HG03108 (cell line): ENCODE measurements around the gene NUP188.

Experiments used
- ATAC-seq: cut with Tn5 transposase; IDR thresholded peaks from one replicate; pipeline ENCODE4 v1.9.1; 2021; ENCODE audit warnings: moderate library complexity; ENCODE audit not compliant: unreplicated experiment

NUP188 gene

GRCh38 chr9:128916204-128916603, 31.3 kb upstream of the NUP188 start:
- no peak for ATAC-seq

- ATAC-seq: no peak
These were observed 30.8 kb upstream of the NUP188 start for GRCh38 chr9:128916745-128917144.

- no peak for ATAC-seq
These were observed 30.2 kb upstream of the NUP188 start for GRCh38 chr9:128917151-128917849.

DNA sequence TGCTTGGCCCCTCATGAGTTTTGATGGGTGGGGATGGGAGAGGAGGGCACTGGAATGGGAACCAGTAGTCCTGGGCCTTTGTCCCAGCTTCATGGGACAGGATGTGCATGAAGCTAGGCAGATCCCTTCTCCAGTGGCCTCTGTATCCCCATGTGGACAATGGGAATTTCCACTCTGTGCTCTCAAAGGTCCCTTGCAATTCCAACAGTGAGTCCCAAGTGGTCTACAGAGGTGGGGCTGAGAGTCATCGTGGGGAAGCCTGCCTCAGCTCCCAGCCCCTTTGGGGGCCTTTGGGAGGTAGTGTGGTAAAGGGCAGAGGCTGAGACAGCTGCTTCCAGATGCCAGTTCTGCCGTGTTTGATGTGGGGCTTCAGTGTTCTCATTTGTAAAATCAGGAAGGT, 28.6 kb upstream of the NUP188 start:
- no peak for ATAC-seq

GRCh38 chr9:128919402-128920089, 28.0 kb upstream of the NUP188 start:
- no peak for ATAC-seq

GRCh38 chr9:128920381-128921058, 27.0 kb upstream of the NUP188 start, which contains the start of gene PHYHD1:
Gene PHYHD1 (plus strand): TSS chr9:128920982. CDS start chr9:128922324, 1,342 bp downstream.
- ATAC-seq: no peak

GRCh38 chr9:128921881-128922763, 25.4 kb upstream of the NUP188 start:
- no peak for ATAC-seq

DNA sequence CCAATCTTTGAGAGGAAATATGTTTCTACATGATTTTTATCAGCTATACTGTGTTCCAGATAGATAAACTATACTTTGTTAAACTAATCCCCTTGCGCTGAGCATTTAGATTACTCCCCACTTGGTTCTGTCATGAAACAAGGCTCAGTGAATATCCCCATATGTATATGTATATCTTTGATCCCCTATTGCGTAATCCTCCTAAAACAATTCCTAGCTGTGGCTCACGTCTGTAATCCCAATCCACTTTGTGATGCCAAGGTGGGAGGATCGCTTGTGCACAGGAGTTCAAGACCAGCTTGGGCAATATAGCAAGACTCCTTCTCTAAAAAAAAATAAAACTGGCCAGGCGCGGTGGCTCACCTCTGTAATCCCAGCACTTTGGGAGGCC, 24.0 kb upstream of the NUP188 start:
- no peak for ATAC-seq

DNA sequence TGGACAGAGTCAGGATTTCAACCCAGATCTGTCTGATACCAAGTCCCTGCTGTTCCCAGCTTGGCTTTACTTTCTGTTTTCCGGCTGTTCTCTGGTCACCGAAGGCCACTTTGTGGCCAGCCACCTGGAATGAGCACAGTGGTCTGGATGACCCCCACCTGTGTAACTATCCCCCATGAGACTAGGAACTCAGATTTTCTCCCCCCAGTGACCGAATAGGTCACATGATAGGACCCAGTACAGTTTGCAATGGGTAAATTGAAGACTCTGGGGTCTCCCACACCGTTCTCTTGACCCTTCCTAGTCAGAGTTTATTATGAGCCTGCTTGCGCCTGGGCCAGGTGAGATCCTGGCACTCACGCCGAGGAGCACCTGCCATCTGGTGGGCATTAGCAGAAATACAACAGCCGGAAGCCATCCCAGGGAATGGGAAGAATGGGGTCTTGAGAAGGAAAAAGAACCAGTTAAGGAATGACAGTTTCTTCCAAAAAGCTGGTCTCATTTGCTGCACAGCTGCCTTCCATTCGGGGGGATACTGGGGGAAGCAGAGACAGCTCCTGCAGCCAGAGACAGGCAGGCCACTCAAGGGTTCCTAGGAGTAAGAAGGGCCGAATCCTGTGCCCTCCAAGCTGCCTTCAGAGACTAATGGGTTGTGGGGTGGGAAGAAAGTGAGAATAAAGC, 19.6 kb upstream of the NUP188 start:
- ATAC-seq: no peak

- no peak for ATAC-seq
These were observed 18.9 kb upstream of the NUP188 start for GRCh38 chr9:128928624-128929023.

DNA sequence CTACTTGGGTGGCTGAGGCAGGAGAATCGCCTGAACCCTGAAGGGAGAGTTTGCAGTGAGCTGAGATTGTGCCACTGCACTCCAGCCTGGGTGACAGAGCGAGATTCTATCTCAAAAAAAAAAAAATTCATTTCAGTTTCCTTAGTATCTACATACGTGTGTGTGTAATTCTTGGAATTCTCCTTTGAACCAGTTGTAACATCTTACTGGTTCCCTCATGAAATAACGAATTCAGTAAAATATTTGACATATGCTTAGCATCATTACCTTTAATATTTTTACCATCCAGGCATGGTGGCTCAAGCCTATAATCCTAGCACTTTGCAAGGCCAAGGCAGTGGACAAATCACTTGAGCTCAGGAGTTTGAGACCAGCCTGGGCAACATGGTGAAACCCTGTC, 17.9 kb upstream of the NUP188 start:
- ATAC-seq: no peak

DNA sequence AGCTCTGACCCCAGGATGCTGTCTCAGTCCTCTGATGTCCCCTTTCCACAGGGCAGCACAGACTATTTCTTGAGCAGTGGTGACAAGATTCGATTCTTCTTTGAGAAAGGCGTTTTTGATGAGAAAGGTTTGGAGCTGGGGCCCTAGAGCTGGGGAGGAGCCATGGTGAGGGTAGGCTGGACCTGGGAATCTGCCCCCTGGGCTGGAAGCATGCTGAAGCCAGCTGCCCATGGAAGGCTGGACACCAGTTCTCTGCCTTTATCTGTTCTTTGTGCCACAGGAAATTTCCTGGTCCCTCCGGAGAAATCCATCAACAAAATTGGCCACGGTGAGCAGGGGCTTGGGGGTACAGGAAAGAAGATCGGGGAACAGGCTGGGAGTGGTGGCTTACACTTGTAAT, 13.8 kb upstream of the NUP188 start:
- ATAC-seq: no peak

DNA sequence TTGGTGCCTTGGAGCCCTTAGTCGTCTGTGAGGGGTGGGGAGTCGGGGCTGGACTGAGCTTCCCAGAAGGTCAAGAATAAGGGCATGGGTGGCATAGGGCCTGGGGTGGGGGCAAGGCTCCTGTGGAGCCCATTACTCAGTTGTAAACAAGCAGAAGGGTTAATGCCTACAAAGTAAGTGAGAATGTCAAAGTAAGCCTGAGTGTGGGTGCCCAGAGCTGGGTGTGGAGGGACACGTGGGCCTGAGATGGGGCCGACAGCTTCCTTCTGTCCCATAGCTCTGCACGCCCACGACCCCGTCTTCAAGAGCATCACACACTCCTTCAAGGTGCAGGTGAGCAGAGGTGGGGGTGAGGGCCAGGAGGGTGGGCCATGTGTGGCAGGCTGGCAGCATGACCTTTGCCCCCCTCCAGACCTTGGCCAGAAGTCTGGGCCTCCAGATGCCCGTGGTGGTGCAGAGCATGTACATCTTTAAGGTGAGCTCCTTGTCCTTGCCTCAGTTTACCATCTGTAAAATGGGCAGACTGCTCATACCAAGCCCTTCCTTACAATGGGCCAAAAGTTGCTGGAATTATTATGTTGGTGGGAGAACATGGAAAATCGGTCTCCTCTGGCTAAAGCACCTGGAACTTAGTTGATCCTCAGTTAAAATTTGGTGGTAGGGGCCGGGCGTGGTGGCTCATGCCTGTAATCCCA, 11.2 kb upstream of the NUP188 start:
- ATAC-seq: no peak

- no peak for ATAC-seq
These were observed 10.0 kb upstream of the NUP188 start for GRCh38 chr9:128937310-128938165.

- no peak for ATAC-seq
These were observed 7.1 kb upstream of the NUP188 start for GRCh38 chr9:128940271-128940921.

- ATAC-seq: no peak
These were observed 6.3 kb upstream of the NUP188 start for GRCh38 chr9:128940946-128941755.

GRCh38 chr9:128943832-128944620, 3.5 kb upstream of the NUP188 start:
- no peak for ATAC-seq
